ENCODE measurements around the gene KRTAP6-1.

The KRTAP6-1 gene

DNA sequence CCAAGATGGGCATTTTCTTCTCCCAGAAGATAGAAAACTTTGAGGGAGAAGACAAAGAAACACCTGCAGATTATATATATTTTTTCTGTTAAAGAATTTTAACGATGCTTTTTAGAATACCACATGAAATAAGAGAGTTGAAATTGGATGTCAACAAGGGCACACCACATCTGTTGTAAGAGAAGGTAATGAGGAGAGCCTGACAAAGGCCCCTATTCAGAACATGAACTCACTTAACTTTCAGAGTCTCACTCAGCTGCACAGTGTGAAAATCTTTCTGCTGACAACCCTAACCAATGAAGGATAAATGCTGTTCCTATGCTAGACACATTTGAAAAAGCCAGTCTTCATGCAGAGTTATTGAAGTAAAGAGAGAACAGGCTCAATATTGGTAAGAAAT, 30.9 kb downstream of the KRTAP6-1 start:
- Histone ChIP-seq H2AK5ac (ENCODE audit: low read length, severe bottlenecking) (no peak overlapping the region), H4K91ac (ENCODE audit: low read length) (no peak overlapping the region), H2BK15ac (ENCODE audit: low read depth, poor library complexity, severe bottlenecking) (no peak overlapping the region), H4K8ac (ENCODE audit: low read length) (no peak overlapping the region), H3K9me3 (ENCODE audit: control insufficient read depth, low read length) (peaks cover 9% of the 10 kb centered on the region), H3K23ac (ENCODE audit: low read length in 2 of 2) (no peak overlapping the region), H3K4me3 (ENCODE audit: insufficient read depth in 1 of 2, low read depth in 1 of 2, low read length in 2 of 2) (no peak overlapping the region), H2BK120ac (ENCODE audit: low read depth, low read length) (no peak overlapping the region), H2BK5ac (ENCODE audit: low read depth, low read length, poor library complexity, severe bottlenecking) (no peak overlapping the region), H2BK12ac (ENCODE audit: low read length in 2 of 2) (no peak overlapping the region), H2AFZ (ENCODE audit: low read depth, low read length) (no peak overlapping the region), H3K4me2 (ENCODE audit: low read length, poor library complexity, severe bottlenecking) (no peak overlapping the region), H3K18ac (ENCODE audit: low read depth in 1 of 2, low read length in 2 of 2) (no peak overlapping the region), H3K79me1 (replicated peaks; ENCODE audit: low read length, poor library complexity, severe bottlenecking) (no peaks in the 10 kb centered on the region), H3K27ac (ENCODE audit: low read length, poor library complexity, severe bottlenecking) (no peak overlapping the region), H3K27me3 (ENCODE audit: control insufficient read depth in 1 of 2, insufficient read depth in 1 of 2, low read length in 2 of 2) (no peaks in the 10 kb centered on the region), H3K4me1 (ENCODE audit: control insufficient read depth, insufficient read depth, low read depth, low read length) (no peaks in the 10 kb centered on the region), H3K9ac (ENCODE audit: low read length) (no peak overlapping the region), H3K36me3 (ENCODE audit: control insufficient read depth in 1 of 2, insufficient read depth in 2 of 2, low read depth in 1 of 2, low read length in 2 of 2) (no peaks in the 10 kb centered on the region), H3K14ac (ENCODE audit: low read length in 2 of 2) (no peak overlapping the region), H3K4ac (ENCODE audit: low read depth in 1 of 2, low read length in 2 of 2) (no peak overlapping the region)
- WGBS = no CpG with 5 or more reads among the region's 1 CpG
- no peak for DNase-seq

DNA sequence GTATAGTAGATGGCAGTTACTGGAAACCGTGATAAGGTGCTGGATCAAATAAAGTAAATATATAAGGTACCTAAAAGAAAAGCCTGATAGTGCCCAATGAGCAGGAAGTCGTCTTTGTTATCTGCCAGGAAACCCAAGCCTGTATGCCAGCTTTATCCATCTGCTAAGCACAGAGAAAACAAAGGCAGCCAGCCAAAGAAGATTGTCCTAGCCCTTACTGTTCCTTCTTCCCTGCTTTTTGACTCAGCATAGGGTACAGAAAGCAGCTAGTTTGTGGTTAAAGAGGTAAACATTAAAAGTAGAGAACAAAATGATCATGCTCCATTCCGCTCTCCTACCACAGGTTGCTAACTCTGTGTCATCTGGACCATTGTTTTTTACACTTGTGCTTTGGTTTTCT, 33.6 kb downstream of the KRTAP6-1 start:
- H3K27me3 ChIP-seq (ENCODE audit: control insufficient read depth in 1 of 2, insufficient read depth in 1 of 2, low read length in 2 of 2) = no peaks in the 10 kb centered on the region
- no peak overlapping the region for H3K9ac ChIP-seq (ENCODE audit: low read length)
- H3K18ac ChIP-seq (ENCODE audit: low read depth in 1 of 2, low read length in 2 of 2) = no peak overlapping the region
- H3K4me3 ChIP-seq (ENCODE audit: insufficient read depth in 1 of 2, low read depth in 1 of 2, low read length in 2 of 2) = no peak overlapping the region
- H3K79me1 ChIP-seq (replicated peaks; ENCODE audit: low read length, poor library complexity, severe bottlenecking) = no peaks in the 10 kb centered on the region
- no peak overlapping the region for H2BK12ac ChIP-seq (ENCODE audit: low read length in 2 of 2)
- no peak overlapping the region for H3K14ac ChIP-seq (ENCODE audit: low read length in 2 of 2)
- no peak overlapping the region for H3K27ac ChIP-seq (ENCODE audit: low read length, poor library complexity, severe bottlenecking)
- H2BK120ac ChIP-seq (ENCODE audit: low read depth, low read length) = no peak overlapping the region
- H2AK5ac ChIP-seq (ENCODE audit: low read length, severe bottlenecking) = no peak overlapping the region
- 54% methylated on average over 3 of the region's 3 CpGs for WGBS
- no peak overlapping the region for H4K91ac ChIP-seq (ENCODE audit: low read length)
- H3K4me2 ChIP-seq (ENCODE audit: low read length, poor library complexity, severe bottlenecking) = no peak overlapping the region
- H2BK15ac ChIP-seq (ENCODE audit: low read depth, poor library complexity, severe bottlenecking) = no peak overlapping the region
- peaks cover 9% of the 10 kb centered on the region for H3K9me3 ChIP-seq (ENCODE audit: control insufficient read depth, low read length)
- no peak overlapping the region for H2AFZ ChIP-seq (ENCODE audit: low read depth, low read length)
- H3K36me3 ChIP-seq (ENCODE audit: control insufficient read depth in 1 of 2, insufficient read depth in 2 of 2, low read depth in 1 of 2, low read length in 2 of 2) = no peaks in the 10 kb centered on the region
- no peaks in the 10 kb centered on the region for H3K4me1 ChIP-seq (ENCODE audit: control insufficient read depth, insufficient read depth, low read depth, low read length)
- H3K23ac ChIP-seq (ENCODE audit: low read length in 2 of 2) = no peak overlapping the region
- no peak overlapping the region for H3K4ac ChIP-seq (ENCODE audit: low read depth in 1 of 2, low read length in 2 of 2)
- H4K8ac ChIP-seq (ENCODE audit: low read length) = no peak overlapping the region
- no peak overlapping the region for H2BK5ac ChIP-seq (ENCODE audit: low read depth, low read length, poor library complexity, severe bottlenecking)
- no peak for DNase-seq

DNA sequence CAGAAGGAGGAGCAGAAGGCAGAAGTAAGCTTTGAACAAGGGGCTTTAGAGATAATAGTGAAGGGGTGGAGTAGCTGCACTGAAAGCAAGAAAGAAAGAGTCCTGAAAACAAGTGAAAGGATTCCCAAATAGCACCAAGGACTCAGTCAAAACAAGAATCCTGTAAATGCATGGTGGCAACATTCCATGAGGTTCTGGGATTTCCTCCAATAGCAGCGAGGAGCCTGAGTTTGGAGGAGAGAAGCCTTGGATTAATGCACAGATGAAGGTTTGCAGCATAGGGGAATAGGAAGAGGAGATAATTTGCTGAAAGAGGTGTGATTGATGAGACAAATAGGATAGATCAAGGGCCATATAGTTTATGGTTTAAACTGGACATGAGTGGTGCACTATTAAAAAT, 34.4 kb downstream of the KRTAP6-1 start:
- Histone ChIP-seq H3K4me3 (ENCODE audit: insufficient read depth in 1 of 2, low read depth in 1 of 2, low read length in 2 of 2) (no peak overlapping the region), H3K9me3 (ENCODE audit: control insufficient read depth, low read length) (peaks cover 5% of the 10 kb centered on the region), H3K4ac (ENCODE audit: low read depth in 1 of 2, low read length in 2 of 2) (no peak overlapping the region), H3K79me1 (replicated peaks; ENCODE audit: low read length, poor library complexity, severe bottlenecking) (no peaks in the 10 kb centered on the region), H3K36me3 (ENCODE audit: control insufficient read depth in 1 of 2, insufficient read depth in 2 of 2, low read depth in 1 of 2, low read length in 2 of 2) (no peaks in the 10 kb centered on the region), H2AK5ac (ENCODE audit: low read length, severe bottlenecking) (no peak overlapping the region), H3K18ac (ENCODE audit: low read depth in 1 of 2, low read length in 2 of 2) (no peak overlapping the region), H3K4me2 (ENCODE audit: low read length, poor library complexity, severe bottlenecking) (no peak overlapping the region), H3K14ac (ENCODE audit: low read length in 2 of 2) (no peak overlapping the region), H2BK5ac (ENCODE audit: low read depth, low read length, poor library complexity, severe bottlenecking) (no peak overlapping the region), H3K23ac (ENCODE audit: low read length in 2 of 2) (no peak overlapping the region), H4K91ac (ENCODE audit: low read length) (no peak overlapping the region), H2BK120ac (ENCODE audit: low read depth, low read length) (no peak overlapping the region), H2AFZ (ENCODE audit: low read depth, low read length) (no peak overlapping the region), H4K8ac (ENCODE audit: low read length) (no peak overlapping the region), H2BK12ac (ENCODE audit: low read length in 2 of 2) (no peak overlapping the region), H3K9ac (ENCODE audit: low read length) (no peak overlapping the region), H2BK15ac (ENCODE audit: low read depth, poor library complexity, severe bottlenecking) (no peak overlapping the region), H3K4me1 (ENCODE audit: control insufficient read depth, insufficient read depth, low read depth, low read length) (no peaks in the 10 kb centered on the region), H3K27ac (ENCODE audit: low read length, poor library complexity, severe bottlenecking) (no peak overlapping the region), H3K27me3 (ENCODE audit: control insufficient read depth in 1 of 2, insufficient read depth in 1 of 2, low read length in 2 of 2) (no peaks in the 10 kb centered on the region)
- no peak for DNase-seq
- 63% methylated on average over 1 of the region's 1 CpG for WGBS

DNA sequence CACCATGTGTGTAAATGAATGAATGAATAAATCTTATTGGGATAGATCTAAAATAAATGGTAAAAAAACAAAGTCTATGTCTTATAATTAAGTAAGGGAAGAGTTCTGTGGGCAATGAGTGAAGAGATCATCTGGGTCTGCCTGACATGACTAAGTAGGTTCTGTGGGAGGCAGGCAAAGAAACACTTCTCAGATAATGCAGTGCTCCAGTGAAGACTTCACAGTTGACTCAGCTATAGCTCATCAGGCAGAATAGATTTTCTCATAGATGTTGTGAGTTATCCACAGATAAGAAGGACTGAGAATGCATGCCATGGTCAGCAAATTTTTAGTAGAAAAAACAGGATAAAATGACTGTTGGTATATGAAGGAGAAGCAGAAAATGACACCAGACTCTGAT, 36.0 kb downstream of the KRTAP6-1 start:
- Histone ChIP-seq H3K4me1 (ENCODE audit: control insufficient read depth, insufficient read depth, low read depth, low read length) (no peaks in the 10 kb centered on the region), H3K36me3 (ENCODE audit: control insufficient read depth in 1 of 2, insufficient read depth in 2 of 2, low read depth in 1 of 2, low read length in 2 of 2) (no peaks in the 10 kb centered on the region), H3K4me3 (ENCODE audit: insufficient read depth in 1 of 2, low read depth in 1 of 2, low read length in 2 of 2) (no peak overlapping the region), H2BK120ac (ENCODE audit: low read depth, low read length) (no peak overlapping the region), H2BK12ac (ENCODE audit: low read length in 2 of 2) (no peak overlapping the region), H3K27ac (ENCODE audit: low read length, poor library complexity, severe bottlenecking) (no peak overlapping the region), H4K8ac (ENCODE audit: low read length) (no peak overlapping the region), H4K91ac (ENCODE audit: low read length) (no peak overlapping the region), H3K79me1 (replicated peaks; ENCODE audit: low read length, poor library complexity, severe bottlenecking) (no peaks in the 10 kb centered on the region), H2AK5ac (ENCODE audit: low read length, severe bottlenecking) (no peak overlapping the region), H2AFZ (ENCODE audit: low read depth, low read length) (no peak overlapping the region), H3K18ac (ENCODE audit: low read depth in 1 of 2, low read length in 2 of 2) (no peak overlapping the region), H3K9me3 (ENCODE audit: control insufficient read depth, low read length) (peaks cover 5% of the 10 kb centered on the region), H3K27me3 (ENCODE audit: control insufficient read depth in 1 of 2, insufficient read depth in 1 of 2, low read length in 2 of 2) (no peaks in the 10 kb centered on the region), H2BK15ac (ENCODE audit: low read depth, poor library complexity, severe bottlenecking) (no peak overlapping the region), H3K4me2 (ENCODE audit: low read length, poor library complexity, severe bottlenecking) (no peak overlapping the region), H3K23ac (ENCODE audit: low read length in 2 of 2) (no peak overlapping the region), H2BK5ac (ENCODE audit: low read depth, low read length, poor library complexity, severe bottlenecking) (no peak overlapping the region), H3K4ac (ENCODE audit: low read depth in 1 of 2, low read length in 2 of 2) (no peak overlapping the region), H3K14ac (ENCODE audit: low read length in 2 of 2) (no peak overlapping the region), H3K9ac (ENCODE audit: low read length) (no peak overlapping the region)
- no peak for DNase-seq
